GM10248 (cell line): ENCODE data around the gene SNRNP25.

Experiments
- CTCF ChIA-PET: fragments of 300-600 bp; sonication (Branson Sonifier 250); formaldehyde crosslinking; extraction: SDS; loops from one replicate; lab custom pipeline; 2021; ENCODE audit warnings: antibody characterized with exemption; lab: Yijun Ruan, JAX
- POLR2A ChIA-PET: fragments of 350-650 bp; sonication (Branson Sonifier 250); formaldehyde crosslinking; extraction: SDS; loops from one replicate; lab custom pipeline; 2020; ENCODE audit warnings: antibody characterized with exemption; lab: Yijun Ruan, JAX
- DNase-seq: peaks from one replicate; pipeline ENCODE4 v3.0.0; 2012; ENCODE audit errors: extremely low spot score
- TF ChIP-seq, protein P1 (sequence below): IDR thresholded peaks from 2 replicates; pipeline ENCODE4 v1.5.1; 2012; ENCODE audit warnings: mild to moderate bottlenecking, low read depth; ENCODE audit errors: extremely low read depth, missing control alignments, control extremely low read depth

SNRNP25 gene

DNA sequence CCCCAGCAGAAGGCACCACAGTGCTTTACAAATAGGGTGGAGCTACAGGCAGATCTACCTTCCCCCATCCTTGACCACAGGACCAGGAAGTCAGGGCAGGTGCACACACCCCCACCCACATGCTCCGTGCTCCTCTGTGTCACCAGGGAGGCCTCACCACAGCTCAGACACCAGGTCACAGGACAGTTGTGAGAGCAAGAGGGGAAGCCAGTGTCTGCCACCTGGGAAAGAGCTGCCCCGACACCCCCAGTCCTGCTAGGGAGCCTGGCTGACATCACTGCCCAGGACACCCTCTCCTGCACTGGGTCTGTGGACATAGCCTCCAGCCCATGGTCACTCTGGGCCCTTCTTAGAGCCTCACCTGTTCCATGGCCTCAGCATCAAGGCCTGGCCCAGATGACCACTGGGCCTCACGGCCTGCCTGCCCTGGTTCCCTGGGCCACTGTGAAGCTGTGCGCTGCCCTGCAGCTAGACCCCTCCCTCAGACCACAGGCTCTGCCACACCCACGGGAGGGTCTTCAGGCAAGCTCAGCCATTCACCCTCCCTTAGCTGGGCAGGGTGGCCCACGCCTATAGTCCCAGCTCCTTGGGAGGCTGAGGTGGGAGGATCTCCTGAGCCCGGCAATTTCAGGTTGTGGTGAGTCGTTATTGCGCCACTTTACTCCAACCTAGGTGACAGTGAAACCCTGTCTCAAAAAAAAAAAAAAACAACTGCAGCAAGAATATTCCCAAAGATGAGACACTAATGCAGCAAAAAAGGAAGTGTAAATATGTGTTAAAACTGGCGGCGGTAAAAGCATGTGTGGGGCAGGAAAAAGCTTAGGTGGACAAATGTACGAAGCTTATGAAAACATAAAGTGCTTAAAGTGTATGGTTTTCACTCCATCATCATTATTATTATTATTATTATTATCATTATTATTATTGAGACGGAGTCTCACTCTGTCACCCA is 14.4 kb upstream of the SNRNP25 start:
- CTCF ChIA-PET: interaction anchor here (1.1 to 2.2 kb wide), 5 partner anchors 9 to 68 kb away, joined by 3 to 11 read pairs (median 5); no protein-coding TSS in a partner anchor
- peak; percentile 89 for DNase-seq

DNA sequence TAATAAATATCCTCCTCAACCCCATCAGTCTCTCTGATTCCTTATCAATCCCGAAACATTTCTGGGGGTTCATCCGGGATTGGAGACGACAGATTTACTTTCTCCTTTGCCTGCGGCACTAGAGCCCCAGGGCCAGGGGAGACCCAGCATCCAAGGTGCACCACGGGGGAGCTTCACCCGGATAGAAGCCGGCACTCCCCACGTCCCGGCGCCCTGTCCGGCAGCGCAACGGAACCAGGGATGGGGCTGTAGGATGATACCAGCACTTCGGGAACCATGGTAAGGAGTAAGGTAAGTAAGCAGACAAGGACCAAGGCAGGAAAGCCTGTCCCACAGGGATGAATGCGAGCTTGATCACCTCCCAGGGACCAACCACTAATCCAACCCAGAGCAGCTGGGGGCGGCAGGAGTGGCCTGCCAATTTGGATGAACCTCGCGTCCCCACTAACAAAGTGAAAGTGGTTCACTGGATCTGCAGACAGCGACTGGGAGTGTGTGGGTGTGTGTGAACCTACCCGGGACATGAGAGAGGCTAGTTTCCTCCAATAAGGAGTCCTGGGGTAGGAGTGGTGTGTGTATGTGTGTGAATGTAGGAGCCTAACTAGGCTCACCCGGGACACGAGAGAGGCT is 12.1 kb upstream of the SNRNP25 start:
- ChIA-PET CTCF (interaction anchor here (1.0 kb wide), 1 partner anchor 24 kb away, joined by 3 read pairs; no protein-coding TSS in a partner anchor), POLR2A (no interaction called here)
- TF ChIP-seq, protein P1, sequence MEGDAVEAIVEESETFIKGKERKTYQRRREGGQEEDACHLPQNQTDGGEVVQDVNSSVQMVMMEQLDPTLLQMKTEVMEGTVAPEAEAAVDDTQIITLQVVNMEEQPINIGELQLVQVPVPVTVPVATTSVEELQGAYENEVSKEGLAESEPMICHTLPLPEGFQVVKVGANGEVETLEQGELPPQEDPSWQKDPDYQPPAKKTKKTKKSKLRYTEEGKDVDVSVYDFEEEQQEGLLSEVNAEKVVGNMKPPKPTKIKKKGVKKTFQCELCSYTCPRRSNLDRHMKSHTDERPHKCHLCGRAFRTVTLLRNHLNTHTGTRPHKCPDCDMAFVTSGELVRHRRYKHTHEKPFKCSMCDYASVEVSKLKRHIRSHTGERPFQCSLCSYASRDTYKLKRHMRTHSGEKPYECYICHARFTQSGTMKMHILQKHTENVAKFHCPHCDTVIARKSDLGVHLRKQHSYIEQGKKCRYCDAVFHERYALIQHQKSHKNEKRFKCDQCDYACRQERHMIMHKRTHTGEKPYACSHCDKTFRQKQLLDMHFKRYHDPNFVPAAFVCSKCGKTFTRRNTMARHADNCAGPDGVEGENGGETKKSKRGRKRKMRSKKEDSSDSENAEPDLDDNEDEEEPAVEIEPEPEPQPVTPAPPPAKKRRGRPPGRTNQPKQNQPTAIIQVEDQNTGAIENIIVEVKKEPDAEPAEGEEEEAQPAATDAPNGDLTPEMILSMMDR: no peak
- DNase-seq: no peak

More for the DNA sequence above, 14.4 kb upstream of the SNRNP25 start:
- TF ChIP-seq, protein P1: no peak
- POLR2A ChIA-PET: interaction anchor here (0.7 kb wide), 1 partner anchor 52 kb away, joined by 7 read pairs; no protein-coding TSS in a partner anchor

DNA sequence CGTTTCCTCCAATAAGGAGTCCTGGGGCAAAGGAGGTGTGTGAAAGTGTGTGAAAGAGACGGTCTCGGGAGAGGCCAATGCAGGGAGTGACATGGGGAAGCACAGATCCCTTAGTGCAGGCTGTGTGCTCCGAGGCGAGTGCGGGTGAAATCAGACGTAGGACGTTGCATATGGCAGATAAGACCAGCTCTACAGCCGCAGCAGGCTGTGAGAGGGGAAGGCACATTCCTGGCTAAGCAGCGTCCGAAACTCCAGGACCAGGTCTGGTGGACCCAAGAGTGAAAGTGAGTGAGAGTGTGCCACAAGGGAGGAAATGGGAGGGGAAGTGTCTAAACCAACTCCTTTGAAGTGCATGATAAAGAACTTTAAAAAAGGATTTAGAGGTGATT is 11.6 kb upstream of the SNRNP25 start:
- TF ChIP-seq, protein P1: no peak
- POLR2A ChIA-PET: no interaction called here
- no peak for DNase-seq
- CTCF ChIA-PET: no interaction called here

DNA sequence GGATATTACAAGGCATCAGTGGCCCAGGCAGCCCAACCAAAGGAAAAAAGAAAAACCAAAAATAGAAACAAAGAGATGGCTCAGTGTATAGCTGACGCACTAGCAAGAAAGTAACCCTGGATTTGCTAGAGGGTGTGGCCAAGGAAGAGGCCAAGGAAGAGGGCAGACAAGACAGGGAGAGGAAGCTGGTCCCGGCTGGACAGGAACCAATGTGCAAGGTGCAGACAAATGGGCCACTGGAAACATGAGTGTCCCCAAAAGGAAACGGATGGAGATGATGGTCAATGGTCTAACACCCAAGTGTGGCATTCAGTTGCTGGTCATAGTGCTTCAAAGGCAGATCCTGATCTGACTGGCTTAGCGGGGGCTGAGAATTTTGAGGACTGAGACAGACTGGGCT is 10.9 kb upstream of the SNRNP25 start:
- no peak for DNase-seq
- ChIA-PET POLR2A (no interaction called here), CTCF (interaction anchor here (3.4 kb wide), 1 partner anchor 54 kb away, joined by 11 read pairs; no protein-coding TSS in a partner anchor)
- TF ChIP-seq, protein P1: no peak

- DNase-seq: no peak
- TF ChIP-seq, protein P1: no peak
- POLR2A ChIA-PET: no interaction called here
- CTCF ChIA-PET: interaction anchor here (3.4 kb wide), 1 partner anchor 54 kb away, joined by 11 read pairs; no protein-coding TSS in a partner anchor
Observed at GRCh38 chr16:43294-43693, 10.3 kb upstream of the SNRNP25 start.

DNA sequence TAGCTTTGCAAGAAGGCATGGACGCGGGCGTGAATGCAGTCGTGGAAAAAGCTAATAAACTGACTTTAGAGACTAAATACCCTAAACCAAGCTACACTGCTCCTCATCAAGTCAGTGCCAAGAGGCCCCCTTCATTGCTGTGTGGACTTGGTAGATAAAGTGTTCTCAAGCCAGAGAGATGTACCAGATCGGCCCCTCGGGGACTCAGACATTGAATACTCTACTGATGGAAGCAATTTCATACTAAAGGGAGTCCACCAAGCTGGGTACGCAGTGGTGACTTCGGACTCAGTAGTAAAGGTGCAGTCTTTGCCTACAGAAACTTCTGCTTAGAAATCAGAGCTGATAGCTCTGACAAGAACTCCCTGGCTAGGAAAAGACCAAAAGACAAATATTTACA is 9.0 kb upstream of the SNRNP25 start:
- TF ChIP-seq, protein P1: no peak
- CTCF ChIA-PET: interaction anchor here (0.8 to 3.4 kb wide), 2 partner anchors 21 to 52 kb away, joined by 3 to 11 read pairs; no protein-coding TSS in a partner anchor
- DNase-seq: no peak
- POLR2A ChIA-PET: no interaction called here
